Bone marrow (tissue), 2 donors: ENCODE results near the gene BLOC1S6.
"Not testable (repeated sequence)": the region's sequence is repeated elsewhere in the genome, so short reads cannot be mapped to it uniquely, and the experiment has no call there.

Source experiments
- DNase-seq, 2 donors: peaks; one replicate each; lab custom pipeline; 2025; lab: John Stamatoyannopoulos, UW

The BLOC1S6 gene

GRCh38 chr15:45641374-45641781, 54.2 kb downstream of the BLOC1S6 start:
- peak in 1 of 2 donors; percentile 23 for DNase-seq

- no peak for DNase-seq
These were observed 55.1 kb downstream of the BLOC1S6 start for GRCh38 chr15:45641999-45642932.

- no peak for DNase-seq
These were observed 57.3 kb downstream of the BLOC1S6 start for GRCh38 chr15:45644437-45644836.

GRCh38 chr15:45645026-45645980, 58.1 kb downstream of the BLOC1S6 start:
- no peak for DNase-seq

GRCh38 chr15:45646220-45646619, 59.0 kb downstream of the BLOC1S6 start:
- DNase-seq: no peak

GRCh38 chr15:45647828-45648227, 60.6 kb downstream of the BLOC1S6 start:
- no peak for DNase-seq

- no peak for DNase-seq
These were observed 61.5 kb downstream of the BLOC1S6 start for GRCh38 chr15:45648521-45649200.

GRCh38 chr15:45650007-45650406, 62.8 kb downstream of the BLOC1S6 start:
- DNase-seq: not testable (repeated sequence)

GRCh38 chr15:45650889-45651525, 63.8 kb downstream of the BLOC1S6 start:
- no peak for DNase-seq

- peak in 1 of 2 donors; percentile 3 for DNase-seq
These were observed 66.7 kb downstream of the BLOC1S6 start for GRCh38 chr15:45653702-45654424.

- DNase-seq: no peak
These were observed 67.6 kb downstream of the BLOC1S6 start for GRCh38 chr15:45654749-45655148.

- no peak for DNase-seq
These were observed 70.1 kb downstream of the BLOC1S6 start for GRCh38 chr15:45657254-45657653.

- no peak for DNase-seq
These were observed 70.8 kb downstream of the BLOC1S6 start for GRCh38 chr15:45657764-45658545.
